Heart right ventricle (tissue), 16 donors: ENCODE results near the gene MTFR1L. TPM values are rescaled to one million over a fixed set of nuclear protein-coding genes. Genes with fewer than 3 reads are reported as not detected.

Experiments used
- ATAC-seq, 8 donors: fragments of 200-7000 bp; cut with Tn5 transposase; one replicate each; pipeline ENCODE4 v1.9.1; 2020; ENCODE audit warnings: mild to moderate bottlenecking in 8 of 8, moderate library complexity in 8 of 8, moderate number of reproducible peaks in 1 of 8
- DNase-seq, 2 donors: peaks; one replicate each; pipeline ENCODE4 v3.0.0-alpha.2; 2020
- H3K27ac ChIP-seq, 10 donors: fragments of 200-600 bp; sonication (generic) in 2 of 10; one replicate each; pipeline versions ENCODE4 v1.5.0 to v1.8.0; 2020 to 2022; ENCODE audit warnings: mild to moderate bottlenecking in 3 of 10
- H3K27me3 ChIP-seq, 7 donors: fragments of 200-600 bp; one replicate each; pipeline ENCODE4 v1.8.0; 2021 to 2022; ENCODE audit warnings: mild to moderate bottlenecking in 2 of 7
- H3K36me3 ChIP-seq, 9 donors: fragments of 200-600 bp; sonication (generic) in 1 of 9; one replicate each; pipeline versions ENCODE4 v1.5.0 to v1.8.0; 2020 to 2022; ENCODE audit warnings: mild to moderate bottlenecking in 2 of 9
- H3K4me1 ChIP-seq, 9 donors: fragments of 200-600 bp; sonication (generic) in 1 of 9; one replicate each; pipeline versions ENCODE4 v1.5.0 to v1.8.0; 2020 to 2022; ENCODE audit warnings: mild to moderate bottlenecking in 4 of 9
- H3K4me3 ChIP-seq, 10 donors: fragments of 200-600 bp; sonication (generic) in 2 of 10; one replicate each; pipeline versions ENCODE4 v1.5.0 to v1.8.0; 2020 to 2022; ENCODE audit warnings: mild to moderate bottlenecking in 7 of 10, moderate library complexity in 2 of 10
- H3K9me3 ChIP-seq, 11 donors: fragments of 200-600 bp in 10 of 11; sonication (generic) in 2 of 11; one replicate each; pipeline versions ENCODE4 v1.5.0 to v1.8.0; 2013 to 2022; ENCODE audit warnings: mild to moderate bottlenecking in 2 of 11, control low read depth in 1 of 11, moderate library complexity in 1 of 11
- CTCF ChIP-seq, 9 donors: fragments of 200-600 bp; sonication (generic) in 2 of 9; IDR thresholded peaks; one replicate each; pipeline versions ENCODE4 v1.5.0 to v1.8.0; 2021 to 2022; ENCODE audit warnings: antibody characterized with exemption in 9 of 9, mild to moderate bottlenecking in 5 of 9, moderate library complexity in 1 of 9
- WGBS, 2 donors: extraction: QIAGEN DNeasy Blood & Tissue Kit; methylation state at CpG; one replicate each; pipeline ENCODE4 v1.1.7; 2013; ENCODE audit warnings: inconsistent platforms in 1 of 2; 5-methylcytosine and 5-hydroxymethylcytosine counted together
- intact Hi-C, 10 donors: fragments of 100-400 bp; cut with DNase I; formaldehyde crosslinking; loops; one replicate each; pipeline versions ENCODE4 v1.11.1 to v1.14.2; 2022
- polyA plus RNA-seq, 2 donors: library from polyadenylated mRNA; stranded (reverse); fragments of 200-250 nt; gene quantifications; one replicate each; pipeline ENCODE4 v1.2.3, GENCODE V29; 2013
- total RNA-seq, 10 donors: library from RNA; stranded (reverse); fragmentation: NEBNext Ultra II Directional in 3 of 10; extraction: Animal tissue kit (Norgen Biotek cat#: 25700) in 3 of 10; gene quantifications; one replicate each; pipeline versions ENCODE4 v1.2.1 to v1.2.4, GENCODE V29; 2021 to 2023
- donor health status: Arrhythmogenic right ventricular cardiomyopathy.
- donor health status: ischemic (EF 13 %, LVEDD 7.1; RV severe dilation, severe dysfunction).
- donor health status: healthy with polysubstance abuse.
- donor health status: DM: no; HTN: yes; CAD: no.
- donor health status: DM: no; HTN: no; CAD: no.
- donor health status: ischemic (EF 25% LVEDD 6.9; RV normal size, moderate dysfunction).
- donor health status: ischemic (EF 25% LVEDD 5.7; RV mildly dilated, moderate dysfunction).
- donor health status: healthy.
- donor health status: DM: yes; HTN: yes; CAD: no.
- donor health status: Ischemic cardiomyopathy.
- donor health status: ischemic (EF 35%, LVEDD 5.7; RV mildly dilated, moderate dysfunction).
- donor health status: nonischemic (EF 11% LVEDD 7.7; RV severe dilation, severe dysfunction).
- donor health status: DM: yes; HTN: yes; CAD: no.
- donor health status: PGD.
- donor health status: ischemic (EF 29% LVEDD 5.4; RV normal size, mild dysfunction).
- donor health status: nonischemic (EF 23%, LVEDD 6.1; RV moderate dilation, normal function).

The MTFR1L gene
- total and polyA plus RNA-seq, 12 donors, result 91.1 to 264 (median 223) TPM

- Histone ChIP-seq H3K9me3 (no peaks in the 10 kb centered on the region), H3K4me3 (no peak overlapping the region), H3K36me3 (peaks cover 0 to 10% (median 0%) of the 10 kb centered on the region in 9 donors), H3K27ac (no peak overlapping the region), H3K27me3 (no peaks in the 10 kb centered on the region), H3K4me1 (peaks cover 2 to 40% (median 19%) of the 10 kb centered on the region in 9 donors)
- WGBS, 2 donors, result 90 to 93% methylated on average over 1 of the region's 1 CpG
- no peak for ATAC-seq
- intact Hi-C loops, result no loop called here
- TF ChIP-seq CTCF (IDR thresholded peaks at IDR 0.05), result no peak
- no peak for DNase-seq
These were observed 50.9 kb downstream of the MTFR1L start for GRCh38 chr1:25870614-25871013.

- H3K27ac ChIP-seq, result no peak overlapping the region
- WGBS, 2 donors, result 40 to 47% methylated on average over 5 of the region's 5 CpGs
These were observed 51.4 kb downstream of the MTFR1L start for GRCh38 chr1:25871086-25871703.

GRCh38 chr1:25871704-25872494 lies 52.1 kb downstream of the MTFR1L start:
- Histone ChIP-seq H3K27ac (no peak overlapping the region), H3K4me3 (no peak overlapping the region), H3K27me3 (no peaks in the 10 kb centered on the region), H3K36me3 (peaks cover 0 to 10% (median 0%) of the 10 kb centered on the region in 9 donors), H3K9me3 (no peaks in the 10 kb centered on the region), H3K4me1 (peaks cover 2 to 49% (median 24%) of the 10 kb centered on the region in 9 donors)
- intact Hi-C loops, result no loop called here
- TF ChIP-seq CTCF (IDR thresholded peaks at IDR 0.05), result no peak
- 74 to 76% methylated on average over 9 of the region's 9 CpGs for WGBS, 2 donors
- DNase-seq (no peak), ATAC-seq (peak in 1 of 8 donors; percentile 6)

More at GRCh38 chr1:25871086-25871703, 51.4 kb downstream of the MTFR1L start:
- DNase-seq (no peak), ATAC-seq (no peak)
- no peaks in the 10 kb centered on the region for H3K9me3 ChIP-seq
- no peak overlapping the region for H3K4me3 ChIP-seq
- TF ChIP-seq CTCF (IDR thresholded peaks at IDR 0.05), result no peak
- intact Hi-C loops, result no loop called here
- no peaks in the 10 kb centered on the region for H3K27me3 ChIP-seq
- peaks cover 0 to 10% (median 0%) of the 10 kb centered on the region in 9 donors for H3K36me3 ChIP-seq
- peaks cover 2 to 46% (median 24%) of the 10 kb centered on the region in 9 donors for H3K4me1 ChIP-seq

DNA sequence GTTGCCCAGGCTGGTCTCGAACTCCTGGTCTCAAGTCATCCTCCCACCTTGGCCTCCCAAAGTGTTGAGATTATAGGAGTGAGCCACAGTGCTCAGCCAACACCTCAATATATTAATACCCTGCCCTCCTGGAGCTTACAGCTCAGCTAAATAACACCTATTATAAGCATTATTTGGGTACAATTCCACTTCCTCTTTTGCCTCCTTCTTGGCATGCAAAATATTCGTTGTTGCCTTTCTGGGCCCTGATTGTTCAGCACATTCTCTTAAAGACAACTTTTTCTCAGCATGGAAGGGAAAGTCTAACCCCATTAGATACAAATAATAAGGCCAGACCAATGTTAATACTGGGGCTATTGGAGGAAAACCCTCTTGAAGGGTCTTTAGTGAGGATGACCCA lies 53.0 kb downstream of the MTFR1L start:
- intact Hi-C loops, result no loop called here

More for the DNA sequence above, 53.0 kb downstream of the MTFR1L start:
- Histone ChIP-seq H3K27me3 (no peaks in the 10 kb centered on the region), H3K4me1 (peaks cover 2 to 49% (median 24%) of the 10 kb centered on the region in 9 donors), H3K27ac (no peak overlapping the region), H3K9me3 (no peaks in the 10 kb centered on the region), H3K4me3 (no peak overlapping the region), H3K36me3 (peaks cover 0 to 10% (median 0%) of the 10 kb centered on the region in 9 donors)
- ATAC-seq (no peak), DNase-seq (no peak)
- no peak for TF ChIP-seq CTCF (IDR thresholded peaks at IDR 0.05)
- WGBS, 2 donors, result 73 to 75% methylated on average over 2 of the region's 2 CpGs
